Heart right ventricle (tissue), 16 donors: ENCODE measurements around the gene KREMEN1. TPM values are rescaled to one million over a fixed set of nuclear protein-coding genes. Genes with fewer than 3 reads are reported as not detected.

Experiments
- ATAC-seq, 8 donors: fragments of 200-7000 bp; cut with Tn5 transposase; one replicate each; pipeline ENCODE4 v1.9.1; 2020; ENCODE audit warnings: mild to moderate bottlenecking in 8 of 8, moderate library complexity in 8 of 8, moderate number of reproducible peaks in 1 of 8
- DNase-seq, 2 donors: peaks; one replicate each; pipeline ENCODE4 v3.0.0-alpha.2; 2020
- H3K27ac ChIP-seq, 10 donors: fragments of 200-600 bp; sonication (generic) in 2 of 10; one replicate each; pipeline versions ENCODE4 v1.5.0 to v1.8.0; 2020 to 2022; ENCODE audit warnings: mild to moderate bottlenecking in 3 of 10
- H3K27me3 ChIP-seq, 7 donors: fragments of 200-600 bp; one replicate each; pipeline ENCODE4 v1.8.0; 2021 to 2022; ENCODE audit warnings: mild to moderate bottlenecking in 2 of 7
- H3K36me3 ChIP-seq, 9 donors: fragments of 200-600 bp; sonication (generic) in 1 of 9; one replicate each; pipeline versions ENCODE4 v1.5.0 to v1.8.0; 2020 to 2022; ENCODE audit warnings: mild to moderate bottlenecking in 2 of 9
- H3K4me1 ChIP-seq, 9 donors: fragments of 200-600 bp; sonication (generic) in 1 of 9; one replicate each; pipeline versions ENCODE4 v1.5.0 to v1.8.0; 2020 to 2022; ENCODE audit warnings: mild to moderate bottlenecking in 4 of 9
- H3K4me3 ChIP-seq, 10 donors: fragments of 200-600 bp; sonication (generic) in 2 of 10; one replicate each; pipeline versions ENCODE4 v1.5.0 to v1.8.0; 2020 to 2022; ENCODE audit warnings: mild to moderate bottlenecking in 7 of 10, moderate library complexity in 2 of 10
- H3K9me3 ChIP-seq, 11 donors: fragments of 200-600 bp in 10 of 11; sonication (generic) in 2 of 11; one replicate each; pipeline versions ENCODE4 v1.5.0 to v1.8.0; 2013 to 2022; ENCODE audit warnings: mild to moderate bottlenecking in 2 of 11, control low read depth in 1 of 11, moderate library complexity in 1 of 11
- CTCF ChIP-seq, 9 donors: fragments of 200-600 bp; sonication (generic) in 2 of 9; IDR thresholded peaks; one replicate each; pipeline versions ENCODE4 v1.5.0 to v1.8.0; 2021 to 2022; ENCODE audit warnings: antibody characterized with exemption in 9 of 9, mild to moderate bottlenecking in 5 of 9, moderate library complexity in 1 of 9
- WGBS, 2 donors: extraction: QIAGEN DNeasy Blood & Tissue Kit; methylation state at CpG; one replicate each; pipeline ENCODE4 v1.1.7; 2013; ENCODE audit warnings: inconsistent platforms in 1 of 2; 5-methylcytosine and 5-hydroxymethylcytosine counted together
- intact Hi-C, 10 donors: fragments of 100-400 bp; cut with DNase I; formaldehyde crosslinking; loops; one replicate each; pipeline versions ENCODE4 v1.11.1 to v1.14.2; 2022
- polyA plus RNA-seq, 2 donors: library from polyadenylated mRNA; stranded (reverse); fragments of 200-250 nt; gene quantifications; one replicate each; pipeline ENCODE4 v1.2.3, GENCODE V29; 2013
- total RNA-seq, 10 donors: library from RNA; stranded (reverse); fragmentation: NEBNext Ultra II Directional in 3 of 10; extraction: Animal tissue kit (Norgen Biotek cat#: 25700) in 3 of 10; gene quantifications; one replicate each; pipeline versions ENCODE4 v1.2.1 to v1.2.4, GENCODE V29; 2021 to 2023
- donor health status: Arrhythmogenic right ventricular cardiomyopathy.
- donor health status: ischemic (EF 13 %, LVEDD 7.1; RV severe dilation, severe dysfunction).
- donor health status: healthy with polysubstance abuse.
- donor health status: DM: no; HTN: yes; CAD: no.
- donor health status: DM: no; HTN: no; CAD: no.
- donor health status: ischemic (EF 25% LVEDD 6.9; RV normal size, moderate dysfunction).
- donor health status: ischemic (EF 25% LVEDD 5.7; RV mildly dilated, moderate dysfunction).
- donor health status: healthy.
- donor health status: DM: yes; HTN: yes; CAD: no.
- donor health status: Ischemic cardiomyopathy.
- donor health status: ischemic (EF 35%, LVEDD 5.7; RV mildly dilated, moderate dysfunction).
- donor health status: nonischemic (EF 11% LVEDD 7.7; RV severe dilation, severe dysfunction).
- donor health status: DM: yes; HTN: yes; CAD: no.
- donor health status: PGD.
- donor health status: ischemic (EF 29% LVEDD 5.4; RV normal size, mild dysfunction).
- donor health status: nonischemic (EF 23%, LVEDD 6.1; RV moderate dilation, normal function).

KREMEN1 gene
- total and polyA plus RNA-seq, 12 donors, result 7.4 to 46.3 (median 36.5) TPM

GRCh38 chr22:29143941-29144785 is 71.3 kb downstream of the KREMEN1 start:
- TF ChIP-seq CTCF (IDR thresholded peaks at IDR 0.05), result no peak
- H3K9me3 ChIP-seq, result no peaks in the 10 kb centered on the region
- H3K4me1 ChIP-seq, result peaks cover 0 to 13% (median under 1%) of the 10 kb centered on the region in 9 donors
- H3K36me3 ChIP-seq, result peaks cover 0 to 56% (median 14%) of the 10 kb centered on the region in 9 donors
- 88 to 91% methylated on average over 16 of the region's 16 CpGs for WGBS, 2 donors
- no peak for DNase-seq
- no peak overlapping the region for H3K27ac ChIP-seq
- intact Hi-C loops, result no loop called here
- ATAC-seq, result no peak
- H3K4me3 ChIP-seq, result no peak overlapping the region
- H3K27me3 ChIP-seq, result no peaks in the 10 kb centered on the region

- Histone ChIP-seq H3K36me3 (peaks cover 0 to 49% (median 14%) of the 10 kb centered on the region in 9 donors), H3K9me3 (no peaks in the 10 kb centered on the region), H3K27me3 (no peaks in the 10 kb centered on the region), H3K4me3 (no peak overlapping the region), H3K27ac (no peak overlapping the region), H3K4me1 (peaks cover 0 to 15% (median 6%) of the 10 kb centered on the region in 9 donors)
- intact Hi-C loops, result no loop called here
- ATAC-seq (no peak), DNase-seq (no peak)
- 92 to 95% methylated on average over 14 of the region's 14 CpGs for whole genome bisulfite sequencing, 2 donors
- TF ChIP-seq CTCF (IDR thresholded peaks at IDR 0.05), result no peak
Observed at GRCh38 chr22:29144786-29145160, 71.9 kb downstream of the KREMEN1 start.

- DNase-seq, result no peak
- WGBS, 2 donors, result 79 to 85% methylated on average over 27 of the region's 27 CpGs
- Histone ChIP-seq H3K27me3 (no peaks in the 10 kb centered on the region), H3K4me3 (no peak overlapping the region), H3K27ac (peak overlapping the region in 2 of 10 donors; percentile 5 to 30), H3K4me1 (peaks cover 0 to 21% (median 14%) of the 10 kb centered on the region in 9 donors), H3K36me3 (peaks cover 0 to 42% (median 12%) of the 10 kb centered on the region in 9 donors), H3K9me3 (no peaks in the 10 kb centered on the region)
- intact Hi-C loops, result no loop called here
- peak in 1 of 8 donors; percentile 22 for ATAC-seq
- TF ChIP-seq CTCF (IDR thresholded peaks at IDR 0.05), result no peak
Observed at GRCh38 chr22:29145321-29146072, 72.7 kb downstream of the KREMEN1 start.

GRCh38 chr22:29146091-29146560 is 73.3 kb downstream of the KREMEN1 start:
- Histone ChIP-seq H3K4me1 (peaks cover 0 to 22% (median 15%) of the 10 kb centered on the region in 9 donors), H3K9me3 (no peaks in the 10 kb centered on the region), H3K27me3 (no peaks in the 10 kb centered on the region), H3K4me3 (no peak overlapping the region), H3K36me3 (peaks cover 0 to 39% (median 12%) of the 10 kb centered on the region in 9 donors), H3K27ac (peak overlapping the region in 1 of 10 donors; percentile 5)
- no peak for TF ChIP-seq CTCF (IDR thresholded peaks at IDR 0.05)
- intact Hi-C loops, result no loop called here
- ATAC-seq, result no peak
- no peak for DNase-seq
- 82 to 89% methylated on average over 14 of the region's 14 CpGs for WGBS, 2 donors
